Endothelial cell of hepatic sinusoid (primary cell): ENCODE data around the gene GABRR2.
"Not testable (repeated sequence)": the region's sequence is repeated elsewhere in the genome, so short reads cannot be mapped to it uniquely, and the experiment has no call there.

ENCODE experiments used
- in situ Hi-C: cut with HindIII; loops from 2 replicates; pipeline ENCODE4 v1.10.0; 2017; ENCODE audit warnings: low sequenced_read_pairs

GABRR2 gene

DNA sequence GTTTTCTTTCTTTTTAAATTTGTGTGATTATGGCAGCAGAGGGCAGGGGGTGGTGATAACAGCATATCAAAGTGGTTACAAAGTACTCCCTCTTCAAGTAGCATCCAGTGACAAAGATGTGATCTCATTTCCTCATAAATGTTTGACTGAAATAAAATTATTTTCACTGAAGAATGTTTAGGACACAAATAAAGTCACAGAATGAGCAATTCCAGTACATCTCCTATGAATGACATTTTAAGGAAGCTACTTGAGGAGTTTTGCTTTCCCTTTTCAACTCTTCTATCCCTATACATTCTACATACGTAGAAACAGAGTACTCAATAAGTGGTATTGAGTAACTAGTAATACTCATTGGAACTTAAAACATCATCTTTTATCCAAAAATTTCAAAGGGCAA is 13.9 kb upstream of the GABRR2 start:
- in situ Hi-C loops = no loop called here

DNA sequence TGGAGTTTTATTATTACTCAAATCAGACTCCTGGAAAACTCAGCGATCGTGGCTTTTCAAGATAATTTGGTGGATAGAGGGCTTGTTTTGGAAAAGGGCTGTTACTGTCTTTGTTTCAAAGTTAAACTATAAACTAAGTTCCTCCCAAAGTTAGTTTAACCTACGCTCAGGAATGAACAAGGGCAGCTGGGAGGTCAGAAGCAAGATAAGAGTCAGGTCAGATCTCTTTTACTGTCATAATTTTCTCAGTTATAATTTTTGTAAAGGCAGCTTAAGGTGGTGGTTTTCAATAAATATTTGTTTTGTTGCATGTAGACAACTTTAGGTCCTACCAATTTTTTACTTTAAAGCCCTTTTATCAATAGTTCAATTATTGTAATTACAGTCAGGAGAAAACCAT is 9.2 kb upstream of the GABRR2 start:
- in situ Hi-C loops = no loop called here

GRCh38 chr6:89323511-89323971 is 8.4 kb upstream of the GABRR2 start:
- in situ Hi-C loops = no loop called here

DNA sequence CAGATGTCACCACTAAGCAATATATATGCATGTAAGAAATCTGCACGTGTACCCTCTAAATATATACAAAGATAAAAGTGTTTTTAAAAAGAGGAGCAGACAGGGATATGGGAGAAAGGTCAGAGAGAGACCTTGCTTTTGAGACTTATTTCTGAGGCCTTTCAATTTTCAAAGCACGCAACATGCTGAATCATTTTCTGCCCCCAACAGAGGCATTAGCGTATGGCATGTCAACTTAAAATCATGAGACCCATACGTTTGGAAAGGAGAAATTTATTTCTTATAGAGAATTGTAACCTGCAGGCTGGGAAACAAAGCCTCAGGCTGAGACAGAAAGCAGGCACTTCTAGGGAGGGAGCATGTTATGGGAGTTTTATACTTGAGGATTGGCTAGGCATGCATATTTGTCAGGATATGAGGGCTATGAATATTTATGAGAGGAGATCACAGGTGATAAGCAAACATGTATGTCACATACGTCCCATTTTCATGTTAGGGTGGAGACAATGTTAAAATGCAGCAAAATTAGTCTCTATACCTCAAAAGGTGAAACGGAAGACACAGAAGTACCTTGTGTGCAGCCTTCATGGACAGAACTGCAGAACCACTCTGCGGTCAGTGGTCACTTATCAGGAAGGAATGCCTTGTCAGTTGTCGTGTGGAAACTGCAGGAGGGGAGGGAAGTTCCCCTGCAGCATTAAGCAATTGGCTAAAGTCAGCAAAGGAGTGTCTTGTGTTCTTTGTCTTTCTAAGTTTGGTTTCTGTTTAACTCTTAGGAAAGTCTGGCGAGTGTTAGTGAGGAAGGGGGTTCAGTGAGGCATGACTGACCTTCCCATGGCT is 6.3 kb upstream of the GABRR2 start:
- in situ Hi-C loops = no loop called here

- in situ Hi-C loops = no loop called here
These were observed 5.0 kb upstream of the GABRR2 start for GRCh38 chr6:89320012-89320559.

DNA sequence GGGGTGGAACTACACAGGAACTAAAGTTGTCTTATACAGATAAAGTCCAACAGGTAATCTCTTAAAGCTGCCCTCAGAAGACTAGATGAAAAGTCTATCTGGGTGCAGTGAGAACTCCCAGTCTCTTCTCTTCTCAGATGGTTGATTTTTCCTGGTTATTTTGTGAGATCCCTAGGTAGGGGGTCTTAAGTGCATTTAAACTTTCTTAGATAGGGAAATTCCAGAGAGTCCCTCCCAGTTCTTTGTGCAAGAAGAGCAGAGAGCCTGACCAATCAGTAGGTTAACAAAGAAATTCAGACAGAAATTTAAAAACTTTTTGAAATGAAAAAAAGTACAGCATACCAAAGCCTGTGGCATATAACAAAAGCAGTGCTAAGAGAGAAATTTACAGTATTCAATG is 2.0 kb upstream of the GABRR2 start:
- in situ Hi-C loops = no loop called here

- in situ Hi-C loops = no loop called here
These were observed 407 bp downstream of the GABRR2 start for GRCh38 chr6:89314692-89315091.

- in situ Hi-C loops = no loop called here
These were observed 2.1 kb downstream of the GABRR2 start for GRCh38 chr6:89313006-89313405.

GRCh38 chr6:89311853-89312531 is 3.1 kb downstream of the GABRR2 start:
- in situ Hi-C loops = no loop called here

GRCh38 chr6:89311530-89311852 is 3.6 kb downstream of the GABRR2 start:
- in situ Hi-C loops = no loop called here

DNA sequence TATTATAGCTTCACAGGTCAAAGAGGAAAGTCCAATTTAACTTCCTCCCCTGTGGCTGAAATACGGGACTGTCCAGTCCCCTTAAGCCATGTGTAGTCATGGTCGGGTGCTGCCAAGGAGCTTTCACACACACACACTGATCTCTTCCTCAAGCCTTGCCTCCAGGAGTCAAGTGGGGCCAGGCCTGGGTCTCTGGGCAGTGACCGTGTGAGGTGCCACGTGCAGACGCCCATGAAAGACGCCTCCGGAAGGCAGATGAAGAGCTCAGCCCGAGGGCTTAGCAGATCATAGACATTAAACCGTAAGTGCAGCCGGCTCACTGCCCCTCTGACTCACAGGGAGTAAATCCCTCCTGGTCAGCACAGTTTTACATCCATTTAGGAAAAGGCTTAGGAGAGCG is 4.2 kb downstream of the GABRR2 start:
- in situ Hi-C loops = no loop called here

GRCh38 chr6:89308525-89309395 is 6.3 kb downstream of the GABRR2 start:
- in situ Hi-C loops = no loop called here

GRCh38 chr6:89304517-89304916 is 10.6 kb downstream of the GABRR2 start:
- in situ Hi-C loops = not testable (repeated sequence)

- in situ Hi-C loops = no loop called here
These were observed 12.2 kb downstream of the GABRR2 start for GRCh38 chr6:89302936-89303335.

DNA sequence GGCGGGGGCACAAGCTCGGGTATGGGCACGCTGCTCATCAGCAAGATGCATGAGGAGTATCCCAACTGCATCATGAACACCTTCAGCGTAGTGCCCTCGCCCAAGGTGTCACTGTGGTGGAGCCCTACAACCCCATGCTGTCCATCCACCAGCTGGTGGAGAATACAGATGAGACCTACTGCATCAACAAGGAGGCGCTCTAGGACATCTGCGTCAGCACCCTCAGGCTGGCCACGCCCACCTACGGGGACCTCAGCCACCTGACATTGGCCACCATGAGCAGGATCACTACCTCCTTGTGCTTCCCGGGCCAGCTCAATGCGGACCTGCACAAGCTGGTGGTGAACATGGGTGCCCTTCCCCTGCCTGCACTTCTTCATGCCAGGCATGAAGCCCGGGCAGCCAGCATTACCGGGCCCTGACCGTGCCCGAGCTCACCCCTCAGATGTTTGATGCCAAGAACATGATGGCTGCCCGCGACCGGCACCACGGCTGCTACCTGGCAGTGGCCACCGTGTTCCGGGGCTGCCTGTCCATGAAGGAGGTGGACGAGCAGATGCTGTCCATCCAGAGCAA is 12.8 kb downstream of the GABRR2 start:
- in situ Hi-C loops = no loop called here

DNA sequence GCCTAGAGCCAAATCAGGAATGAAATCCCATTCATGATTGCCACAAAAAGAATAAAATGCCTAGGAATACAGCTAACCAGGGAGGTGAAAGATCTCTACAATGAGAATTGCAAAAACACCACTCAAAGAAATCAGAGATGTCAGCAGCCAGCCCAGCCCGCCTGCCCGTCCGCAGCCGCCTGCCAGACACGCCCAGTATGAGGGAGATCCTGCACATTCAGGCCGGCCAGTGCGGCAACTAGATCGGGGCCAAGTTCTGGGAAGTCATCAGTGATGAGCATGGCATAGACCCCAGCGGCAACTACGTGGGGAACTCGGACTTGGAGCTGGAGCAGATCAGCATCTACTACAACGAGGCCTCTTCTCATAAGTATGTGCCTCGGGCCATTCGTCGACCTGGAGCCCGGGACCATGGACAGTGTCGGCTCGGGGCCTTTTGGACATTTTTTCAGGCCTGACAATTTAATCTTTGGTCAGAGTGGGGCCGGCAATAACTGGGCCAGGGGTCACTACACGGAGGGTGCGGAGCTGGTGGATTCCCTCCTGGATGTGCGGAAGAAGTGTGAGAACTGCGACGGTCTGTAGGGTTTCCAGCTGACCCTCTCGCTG is 13.4 kb downstream of the GABRR2 start:
- in situ Hi-C loops = no loop called here

GRCh38 chr6:89299466-89299850 is 15.6 kb downstream of the GABRR2 start:
- in situ Hi-C loops = no loop called here

- in situ Hi-C loops = no loop called here
These were observed 16.2 kb downstream of the GABRR2 start for GRCh38 chr6:89298680-89299465.

DNA sequence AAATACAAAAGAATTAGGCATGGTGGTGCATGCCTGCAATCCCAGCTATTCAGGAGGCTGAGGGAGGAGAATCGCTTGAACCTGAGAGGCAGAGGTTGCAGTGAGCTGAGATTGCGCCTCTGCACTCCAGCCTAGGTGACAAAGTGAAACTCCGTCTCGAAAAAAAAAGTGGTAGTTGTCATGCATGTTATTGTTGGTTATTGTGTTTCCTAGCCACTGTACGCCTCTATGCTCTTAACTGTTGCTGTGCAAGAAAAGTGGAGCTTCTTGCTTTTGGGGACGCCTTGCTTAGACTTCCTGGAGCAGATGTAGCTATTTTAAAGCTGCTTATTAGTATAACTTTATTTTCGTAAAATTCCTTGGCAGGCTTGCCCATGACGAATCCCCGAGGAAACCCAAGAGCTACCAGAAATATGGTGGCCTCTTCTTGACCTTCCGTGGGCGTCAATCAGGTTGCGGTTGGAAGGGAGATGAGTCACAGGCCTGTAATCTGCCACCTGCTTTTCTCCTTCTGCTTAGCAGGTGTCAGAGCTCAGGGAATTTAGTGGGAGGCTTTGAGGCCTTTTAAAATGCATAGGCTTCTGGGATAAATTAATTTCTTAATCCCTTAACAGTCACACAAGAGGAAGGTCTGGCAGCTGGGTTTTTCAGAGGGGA is 17.3 kb downstream of the GABRR2 start:
- in situ Hi-C loops = no loop called here
